B cell (primary cell): ENCODE data around the gene GMCL1. TPM values are rescaled to one million over a fixed set of nuclear protein-coding genes. Genes with fewer than 3 reads are reported as not detected.

Source experiments
- ATAC-seq: fragments of 200-7000 bp; cut with Tn5 transposase; one replicate; pipeline ENCODE4 v1.10.0; 2021; ENCODE audit warnings: low read depth, mild to moderate bottlenecking, moderate number of reproducible peaks, moderate library complexity
- CTCF ChIA-PET: fragments of 350-600 bp; sonication (Branson Sonifier 250); formaldehyde crosslinking; loops from one replicate; lab custom pipeline; 2021; ENCODE audit warnings: antibody characterized with exemption, inconsistent platforms; lab: Charles Lee
- POLR2A ChIA-PET: fragments of 350-600 bp; sonication (Branson Sonifier 250); formaldehyde crosslinking; loops from one replicate; lab custom pipeline; 2021; ENCODE audit warnings: antibody characterized with exemption; lab: Charles Lee
- DNase-seq: peaks from one replicate; pipeline ENCODE4 v3.0.0; 2013
- H2AFZ ChIP-seq: 2 replicates; pipeline ENCODE4 v1.6.1; 2012; ENCODE audit warnings: mild to moderate bottlenecking, low read depth, low read length; ENCODE audit not compliant: insufficient read depth, poor library complexity, severe bottlenecking
- H3K27ac ChIP-seq, 2 donors: 1 replicate in 1 of 2; 2 replicates in 1 of 2; pipeline ENCODE4 v1.5.1; 2012 to 2013; ENCODE audit warnings: low read length in 2 of 2, mild to moderate bottlenecking in 2 of 2, moderate library complexity in 1 of 2
- H3K27me3 ChIP-seq, 4 experiments: fragments of 200-600 bp in 1 of 4; sonication (generic) in 1 of 4; replicated peaks in 1 of 4; 1 replicate in 2 of 4; 2 replicates in 2 of 4; pipeline versions ENCODE4 v1.6.1 to v1.7.0; 2013 to 2016; ENCODE audit warnings: low read length in 3 of 4, mild to moderate bottlenecking in 2 of 4, mixed read lengths in 1 of 4, moderate library complexity in 1 of 4; ENCODE audit not compliant: insufficient read depth in 4 of 4, control insufficient read depth in 3 of 4; ENCODE audit errors: control extremely low read depth in 1 of 4
- H3K36me3 ChIP-seq, 2 experiments: replicated peaks in 1 of 2; 1 replicate in 1 of 2; 2 replicates in 1 of 2; pipeline versions ENCODE4 v1.6.1 to v1.7.1; 2013; ENCODE audit warnings: low read length in 1 of 2; ENCODE audit not compliant: insufficient read depth in 2 of 2, control insufficient read depth in 1 of 2; ENCODE audit errors: control extremely low read depth in 1 of 2, extremely low read depth in 1 of 2
- H3K4me1 ChIP-seq, 2 donors: fragments of 200-600 bp in 1 of 2; sonication (generic) in 1 of 2; 1 replicate in 1 of 2; 2 replicates in 1 of 2; pipeline versions ENCODE4 v1.5.1 to v1.6.1; 2013 to 2017; ENCODE audit warnings: low read length in 2 of 2; ENCODE audit not compliant: control insufficient read depth in 2 of 2, insufficient read depth in 2 of 2
- H3K4me2 ChIP-seq: replicated peaks from 2 replicates; pipeline ENCODE3; 2012; ENCODE audit warnings: mild to moderate bottlenecking, low read depth, low read length; ENCODE audit not compliant: poor library complexity, severe bottlenecking
- H3K4me3 ChIP-seq, 5 experiments: fragments of 200-600 bp in 1 of 5; sonication (generic) in 1 of 5; 1 replicate in 3 of 5; 2 replicates in 2 of 5; pipeline versions ENCODE4 v1.5.1 to v1.7.0; 2011 to 2016; ENCODE audit warnings: low read length in 4 of 5, mild to moderate bottlenecking in 4 of 5, low read depth in 2 of 5, control low read depth in 1 of 5, moderate library complexity in 1 of 5; ENCODE audit not compliant: insufficient read depth in 1 of 5; ENCODE audit errors: control extremely low read depth in 1 of 5, extremely low read depth in 1 of 5
- H3K79me2 ChIP-seq: fragments of 200-600 bp; sonication (generic); one replicate; pipeline ENCODE4 v1.6.0; 2016; ENCODE audit warnings: low read length; ENCODE audit not compliant: control insufficient read depth, insufficient read depth
- H3K9ac ChIP-seq: fragments of 200-600 bp; sonication (generic); 2 replicates; pipeline ENCODE4 v1.6.1; 2017; ENCODE audit warnings: mild to moderate bottlenecking, low read length, moderate library complexity
- H3K9me3 ChIP-seq, 3 donors: one replicate each; pipeline versions ENCODE4 v1.6.1 to v1.7.1; 2013; ENCODE audit warnings: low read length in 2 of 3; ENCODE audit not compliant: control insufficient read depth in 2 of 3, insufficient read depth in 1 of 3; ENCODE audit errors: control extremely low read depth in 1 of 3
- H4K20me1 ChIP-seq: 2 replicates; pipeline ENCODE4 v1.6.0; 2012; ENCODE audit warnings: mild to moderate bottlenecking, low read length; ENCODE audit not compliant: insufficient read depth, control insufficient read depth, poor library complexity, severe bottlenecking
- H3K27ac Mint-ChIP-seq: one replicate; pipeline ENCODE4 v1.8.0; 2021; ENCODE audit warnings: mixed read lengths
- H3K27me3 Mint-ChIP-seq: one replicate; pipeline ENCODE4 v1.8.0; 2021; ENCODE audit warnings: mixed read lengths
- H3K4me1 Mint-ChIP-seq: one replicate; pipeline ENCODE4 v1.8.0; 2021; ENCODE audit warnings: mixed read lengths
- H3K4me3 Mint-ChIP-seq: one replicate; pipeline ENCODE4 v1.8.0; 2021; ENCODE audit warnings: mixed read lengths
- H3K9me3 Mint-ChIP-seq: one replicate; pipeline ENCODE4 v1.8.0; 2022; ENCODE audit warnings: mixed read lengths; ENCODE audit not compliant: insufficient read depth
- EZH2 ChIP-seq: IDR thresholded peaks from 2 replicates; pipeline ENCODE4 v1.6.1; 2012; ENCODE audit warnings: borderline replicate concordance, low read depth, mild to moderate bottlenecking, moderate library complexity, low read length; ENCODE audit not compliant: insufficient read depth, poor library complexity, severe bottlenecking
- WGBS: methylation state at CpG from one replicate; pipeline ENCODE4 v1.1.5; 2013; ENCODE audit warnings: missing lambda C conversion rate; ENCODE audit not compliant: insufficient coverage; 5-methylcytosine and 5-hydroxymethylcytosine counted together
- intact Hi-C: fragments of 100-400 bp; cut with micrococcal nuclease; formaldehyde crosslinking; loops from one replicate; pipeline ENCODE4 v1.10.0; 2022
- polyA plus RNA-seq: library from polyadenylated mRNA; depleted of rRNA; stranded (reverse); fragments of >200 nt; gene quantifications from 2 replicates; pipeline ENCODE4 v1.2.3, GENCODE V29; 2012
- total RNA-seq, 2 donors: library from RNA; stranded (reverse); fragments of 120-200 nt in 1 of 2; gene quantifications; 1 replicate in 1 of 2; 2 replicates in 1 of 2; pipeline versions ENCODE4 v1.2.3 to v1.2.4, GENCODE V29; 2013 to 2022
- TF ChIP-seq, protein P1 (sequence below): fragments of 200-600 bp; IDR thresholded peaks from one replicate; pipeline ENCODE4 v1.8.0; 2022; ENCODE audit warnings: antibody characterized with exemption, mild to moderate bottlenecking

The GMCL1 gene
- total and polyA plus RNA-seq, 2 donors (not counting 1 experiment from before 2014, with no cell fraction given) = 6.0 to 26.3 TPM

DNA sequence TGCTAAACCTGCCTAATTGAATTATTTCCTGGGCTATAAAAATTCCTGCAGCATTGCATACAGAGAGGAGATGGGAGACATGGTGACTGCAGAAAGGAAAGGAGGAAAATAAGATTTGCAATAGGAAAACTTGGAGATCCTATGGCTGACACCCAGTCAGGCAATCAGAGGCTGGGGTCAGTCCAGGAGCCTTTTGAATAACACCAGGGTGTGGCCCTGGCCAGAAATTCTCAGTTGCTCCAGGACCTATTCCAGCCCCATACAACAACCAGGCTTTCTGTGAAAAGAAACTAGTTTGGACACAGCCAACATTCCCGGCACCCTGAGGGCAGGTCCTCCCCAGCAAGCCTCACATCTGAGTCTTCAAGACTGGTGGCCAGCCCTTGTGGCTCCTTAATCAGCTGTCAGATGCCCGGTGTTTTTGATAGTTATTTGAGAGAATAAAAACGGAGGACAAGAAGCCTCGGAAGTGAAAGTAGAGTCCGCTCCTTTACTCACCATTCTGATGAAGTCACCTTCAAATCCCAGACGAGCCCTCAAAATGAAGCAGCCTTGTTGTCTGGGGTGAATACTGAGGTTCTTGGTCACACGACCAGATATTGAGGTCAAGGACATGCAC is 31.1 kb upstream of the GMCL1 start:
- Mint-ChIP-seq H3K9me3 (no peaks in the 10 kb centered on the region), H3K27me3 (no peaks in the 10 kb centered on the region), H3K4me3 (peak overlapping the region; percentile 88), H3K27ac (peak overlapping the region; percentile 81), H3K4me1 (peaks cover 56% of the 10 kb centered on the region)
- Histone ChIP-seq H3K27me3 (no peaks in the 10 kb centered on the region), H3K9me3 (no peaks in the 10 kb centered on the region), H3K36me3 (peaks cover 0 to under 1% of the 10 kb centered on the region in 2 experiments), H3K4me1 (peaks cover 52 to 65% of the 10 kb centered on the region in 2 donors), H3K4me2 (peak overlapping the region; percentile 64), H3K9ac (peak overlapping the region; percentile 51), H3K27ac (peak overlapping the region; percentile 42 to 71), H4K20me1 (no peaks in the 10 kb centered on the region), H2AFZ (peak overlapping the region; percentile 59), H3K4me3 (peak overlapping the region in 4 of 5 experiments; percentile 11 to 42 (median 38)), H3K79me2 (peaks cover 17% of the 10 kb centered on the region)
- CTCF ChIA-PET = interaction anchor here (1.6 to 3.5 kb wide), 5 partner anchors 8 to 73 kb away, joined by 4 to 24 read pairs (median 8); no protein-coding TSS in a partner anchor
- POLR2A ChIA-PET = interaction anchor here (1.4 kb wide), 1 partner anchor 8 kb away, joined by 5 read pairs; no protein-coding TSS in a partner anchor
- TF ChIP-seq EZH2 = no peak
- TF ChIP-seq, protein P1, sequence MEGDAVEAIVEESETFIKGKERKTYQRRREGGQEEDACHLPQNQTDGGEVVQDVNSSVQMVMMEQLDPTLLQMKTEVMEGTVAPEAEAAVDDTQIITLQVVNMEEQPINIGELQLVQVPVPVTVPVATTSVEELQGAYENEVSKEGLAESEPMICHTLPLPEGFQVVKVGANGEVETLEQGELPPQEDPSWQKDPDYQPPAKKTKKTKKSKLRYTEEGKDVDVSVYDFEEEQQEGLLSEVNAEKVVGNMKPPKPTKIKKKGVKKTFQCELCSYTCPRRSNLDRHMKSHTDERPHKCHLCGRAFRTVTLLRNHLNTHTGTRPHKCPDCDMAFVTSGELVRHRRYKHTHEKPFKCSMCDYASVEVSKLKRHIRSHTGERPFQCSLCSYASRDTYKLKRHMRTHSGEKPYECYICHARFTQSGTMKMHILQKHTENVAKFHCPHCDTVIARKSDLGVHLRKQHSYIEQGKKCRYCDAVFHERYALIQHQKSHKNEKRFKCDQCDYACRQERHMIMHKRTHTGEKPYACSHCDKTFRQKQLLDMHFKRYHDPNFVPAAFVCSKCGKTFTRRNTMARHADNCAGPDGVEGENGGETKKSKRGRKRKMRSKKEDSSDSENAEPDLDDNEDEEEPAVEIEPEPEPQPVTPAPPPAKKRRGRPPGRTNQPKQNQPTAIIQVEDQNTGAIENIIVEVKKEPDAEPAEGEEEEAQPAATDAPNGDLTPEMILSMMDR = no peak
- 27% methylated on average over 3 of the region's 7 CpGs for WGBS
- intact Hi-C loops = no loop called here
- ATAC-seq (peak; percentile 31), DNase-seq (no peak)
